Activated CD4-positive, alpha-beta T cell treated with anti-CD3 and anti-CD28 coated beads, Interleukin-2, Interleukin-4, amounts not matched to agents 100 ng/mL and 50 ng/mL, durations not matched to agents 16 hours and 8 hours (primary cell): ENCODE data around the gene METTL2B.
"Not testable (repeated sequence)": the region's sequence is repeated elsewhere in the genome, so short reads cannot be mapped to it uniquely, and the experiment has no call there.

Experiments used
- DNase-seq: peaks from one replicate; pipeline ENCODE4 v3.0.0-alpha.2; 2020; ENCODE audit warnings: low spot score

METTL2B gene

GRCh38 chr7:128523932-128524524, 47.5 kb downstream of the METTL2B start:
- not testable (repeated sequence) for DNase-seq

GRCh38 chr7:128525584-128525983, 49.0 kb downstream of the METTL2B start:
- not testable (repeated sequence) for DNase-seq

- not testable (repeated sequence) for DNase-seq
These were observed 49.5 kb downstream of the METTL2B start for GRCh38 chr7:128526062-128526466.

- DNase-seq = not testable (repeated sequence)
These were observed 52.6 kb downstream of the METTL2B start for GRCh38 chr7:128529191-128529590.

GRCh38 chr7:128530121-128530854, 53.7 kb downstream of the METTL2B start:
- not testable (repeated sequence) for DNase-seq

GRCh38 chr7:128530855-128531104, 54.2 kb downstream of the METTL2B start:
- no peak for DNase-seq

- DNase-seq = peak; percentile 85
These were observed 54.8 kb downstream of the METTL2B start for GRCh38 chr7:128531105-128531954.

GRCh38 chr7:128531955-128532478, 55.5 kb downstream of the METTL2B start:
- not testable (repeated sequence) for DNase-seq

GRCh38 chr7:128532956-128533355, 56.4 kb downstream of the METTL2B start:
- DNase-seq = not testable (repeated sequence)

GRCh38 chr7:128537410-128537809, 60.9 kb downstream of the METTL2B start:
- not testable (repeated sequence) for DNase-seq

GRCh38 chr7:128542530-128542929, 66.0 kb downstream of the METTL2B start:
- DNase-seq = not testable (repeated sequence)

GRCh38 chr7:128543300-128543699, 66.8 kb downstream of the METTL2B start:
- not testable (repeated sequence) for DNase-seq

GRCh38 chr7:128546319-128546851, 69.8 kb downstream of the METTL2B start:
- not testable (repeated sequence) for DNase-seq

- DNase-seq = no peak
These were observed 74.4 kb downstream of the METTL2B start for GRCh38 chr7:128550920-128551319.

GRCh38 chr7:128554394-128554793, 77.8 kb downstream of the METTL2B start:
- DNase-seq = not testable (repeated sequence)
